GM18499 (cell line): ENCODE data around the gene ZNF282.

ENCODE experiments used
- ATAC-seq: cut with Tn5 transposase; IDR thresholded peaks from one replicate; pipeline ENCODE4 v1.9.1; 2021; ENCODE audit warnings: moderate number of reproducible peaks; ENCODE audit not compliant: insufficient read depth, unreplicated experiment

ZNF282 gene

GRCh38 chr7:149188637-149189259 is 6.6 kb upstream of the ZNF282 start:
- ATAC-seq = no peak

- ATAC-seq = no peak
These were observed 3.5 kb upstream of the ZNF282 start for GRCh38 chr7:149191851-149192250.

GRCh38 chr7:149194799-149195179 is 557 bp upstream of the ZNF282 start:
- no peak for ATAC-seq

DNA sequence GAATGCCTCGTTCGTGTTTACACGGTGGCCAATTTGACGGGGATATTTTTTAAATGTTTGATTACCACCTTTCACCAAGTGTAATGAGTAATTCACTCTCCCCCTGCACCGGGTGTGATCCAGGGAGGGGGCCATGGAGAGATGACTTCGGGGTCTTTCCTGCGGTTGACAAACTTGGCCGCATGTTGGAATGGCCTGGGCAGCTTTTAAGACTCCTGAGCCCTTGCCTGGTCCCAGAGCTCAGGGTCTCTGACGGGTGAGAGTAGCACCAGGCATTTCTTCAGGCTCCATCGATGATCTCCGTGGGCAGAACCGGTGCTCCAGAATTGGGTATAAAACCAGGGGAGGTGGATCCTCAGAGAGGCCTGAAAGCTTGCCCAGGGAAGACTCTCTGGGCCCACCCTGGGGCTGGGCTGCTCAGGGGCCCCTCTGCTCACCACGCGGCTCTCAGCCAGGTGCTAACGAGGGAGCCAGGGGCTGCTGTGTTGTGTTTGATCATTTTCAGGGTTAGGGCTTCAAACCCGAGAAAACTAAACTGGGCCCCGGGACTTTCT is 882 bp downstream of the ZNF282 start:
- no peak for ATAC-seq

DNA sequence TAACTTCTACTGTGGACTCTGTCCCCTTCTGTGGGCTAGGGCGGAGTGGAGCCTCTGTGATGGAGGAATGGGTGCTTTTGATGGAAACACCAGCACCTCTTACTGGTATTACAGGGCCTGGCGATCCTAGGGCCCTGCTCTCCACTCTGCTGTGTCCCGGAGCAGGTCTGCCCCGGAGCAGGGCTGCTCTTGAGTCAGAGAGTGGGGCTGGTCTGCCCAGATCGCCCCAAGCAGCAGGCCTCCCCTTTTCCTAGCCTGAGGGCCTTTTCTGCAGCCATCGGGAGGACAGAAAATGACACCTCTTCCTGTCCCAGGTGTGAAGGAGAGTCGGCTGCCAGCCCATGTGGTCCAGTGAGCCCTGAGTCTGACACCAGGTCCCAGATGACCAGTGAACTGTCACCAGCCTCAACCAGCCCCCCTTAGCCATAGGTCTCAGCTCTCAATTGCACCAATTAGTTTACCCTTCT is 1.4 kb downstream of the ZNF282 start:
- no peak for ATAC-seq

DNA sequence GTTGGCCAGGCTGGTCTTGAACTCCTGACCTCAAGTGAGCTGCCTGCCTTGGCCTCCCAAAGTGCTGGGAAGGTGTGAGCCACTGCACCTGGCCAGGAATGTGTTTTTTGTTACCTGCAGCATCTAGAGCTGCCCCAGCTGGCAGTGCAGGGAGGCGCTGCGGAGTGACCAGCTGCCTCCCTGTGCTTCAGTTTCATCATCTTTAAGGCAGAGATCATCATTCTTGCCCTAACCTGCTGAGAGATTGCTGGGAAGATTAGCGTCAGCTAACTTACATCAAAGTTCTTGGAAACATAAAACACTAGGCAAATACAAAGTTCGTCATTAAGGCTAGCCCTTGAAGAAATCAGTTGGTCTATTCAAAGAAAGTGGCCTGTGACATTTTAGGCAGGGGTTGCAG is 2.3 kb downstream of the ZNF282 start:
- no peak for ATAC-seq

- ATAC-seq = no peak
These were observed 2.9 kb downstream of the ZNF282 start for GRCh38 chr7:149198161-149198816.

DNA sequence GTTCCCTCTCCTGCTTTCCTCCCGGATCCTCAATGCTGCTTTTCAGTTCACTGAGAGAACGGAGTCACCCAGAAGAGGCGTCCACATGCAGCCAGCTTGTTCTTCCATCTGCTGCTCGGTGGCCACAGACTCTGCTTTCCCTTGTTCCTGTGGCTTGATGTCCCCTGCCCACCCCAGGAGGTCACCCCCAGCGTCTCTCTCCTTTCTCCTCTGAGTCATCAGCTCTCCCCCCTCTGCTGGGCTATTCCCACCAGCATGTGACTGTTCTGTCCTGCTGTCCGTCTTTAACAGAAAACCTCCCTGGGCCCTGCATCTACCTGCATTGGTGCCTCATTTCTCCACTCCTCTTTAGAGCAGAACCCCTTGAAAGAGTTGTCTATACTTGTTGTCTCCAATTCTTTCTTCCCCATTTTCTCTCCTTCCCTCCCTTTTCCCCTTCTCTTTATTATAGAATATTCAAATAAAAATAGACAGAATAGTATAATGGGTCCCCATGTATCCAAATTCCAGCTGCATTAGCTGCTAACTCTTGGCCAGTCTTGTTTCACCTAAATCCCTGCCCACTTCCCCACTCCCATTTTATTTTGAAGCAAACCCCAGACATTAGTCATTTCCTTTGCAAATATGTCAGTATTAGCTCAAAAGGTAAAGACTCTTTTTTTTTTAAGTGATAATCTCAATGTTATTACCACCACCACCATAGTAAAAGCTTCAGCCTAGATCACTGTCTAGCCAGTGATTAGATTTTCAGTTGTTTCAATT is 4.1 kb downstream of the ZNF282 start:
- ATAC-seq = no peak

DNA sequence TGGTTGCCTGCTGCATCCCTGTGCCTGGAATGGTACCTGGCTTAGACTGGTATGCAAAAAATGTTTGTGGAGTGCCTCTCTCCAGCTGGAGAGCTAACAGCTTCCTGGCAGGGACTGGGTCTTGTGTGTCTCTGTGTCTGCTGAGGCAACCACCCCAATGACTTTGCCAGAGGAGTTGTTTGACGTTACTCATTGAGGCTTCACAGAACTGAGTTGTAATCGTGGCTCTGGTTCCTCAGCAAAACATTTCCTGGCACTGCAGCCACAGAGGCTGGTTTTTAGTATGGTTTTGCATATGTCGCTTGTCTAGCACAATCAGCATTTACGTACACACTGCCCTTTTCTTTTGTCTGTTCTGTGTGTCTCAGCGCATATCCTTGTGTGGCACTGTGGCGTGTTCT is 7.5 kb downstream of the ZNF282 start:
- no peak for ATAC-seq

GRCh38 chr7:149205690-149206381 is 10.5 kb downstream of the ZNF282 start:
- ATAC-seq = no peak

DNA sequence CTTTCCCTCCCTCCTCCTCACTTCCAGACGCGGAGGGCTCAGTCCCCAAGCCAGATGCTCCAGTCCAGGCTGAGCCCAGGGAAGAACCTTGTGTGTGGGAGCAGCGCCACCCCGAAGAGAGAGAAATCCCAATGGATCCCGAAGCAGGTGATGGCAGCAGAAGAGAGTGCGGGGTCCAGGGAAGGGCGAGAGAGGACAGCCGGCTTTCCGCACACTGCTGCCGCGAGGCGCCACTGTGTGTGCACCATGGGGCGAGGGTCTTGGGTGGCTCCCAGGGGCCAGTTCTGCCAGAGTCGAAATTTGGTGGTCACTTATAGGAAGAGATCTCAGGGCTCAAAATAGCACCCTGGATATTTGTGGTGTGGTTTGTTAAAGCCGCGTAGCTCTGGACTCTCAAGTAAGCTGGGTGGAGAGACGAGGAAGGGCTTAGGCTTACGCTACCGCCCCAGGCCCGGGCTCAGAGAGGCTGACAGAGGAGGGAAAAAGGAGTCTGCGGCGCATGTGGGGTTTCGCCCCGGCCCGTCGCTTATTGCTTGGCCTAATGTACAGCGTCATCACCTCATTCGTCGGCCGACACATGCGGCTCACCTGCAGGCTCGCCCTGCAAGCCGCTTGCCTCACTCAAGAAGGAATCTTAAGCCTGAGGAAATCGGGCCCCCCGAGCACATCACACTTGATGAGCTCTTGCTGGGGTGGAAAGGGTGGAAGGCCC is 12.1 kb downstream of the ZNF282 start:
- ATAC-seq = no peak

GRCh38 chr7:149209518-149210269 is 14.3 kb downstream of the ZNF282 start:
- no peak for ATAC-seq

- ATAC-seq = no peak
These were observed 15.2 kb downstream of the ZNF282 start for GRCh38 chr7:149210551-149210950.

DNA sequence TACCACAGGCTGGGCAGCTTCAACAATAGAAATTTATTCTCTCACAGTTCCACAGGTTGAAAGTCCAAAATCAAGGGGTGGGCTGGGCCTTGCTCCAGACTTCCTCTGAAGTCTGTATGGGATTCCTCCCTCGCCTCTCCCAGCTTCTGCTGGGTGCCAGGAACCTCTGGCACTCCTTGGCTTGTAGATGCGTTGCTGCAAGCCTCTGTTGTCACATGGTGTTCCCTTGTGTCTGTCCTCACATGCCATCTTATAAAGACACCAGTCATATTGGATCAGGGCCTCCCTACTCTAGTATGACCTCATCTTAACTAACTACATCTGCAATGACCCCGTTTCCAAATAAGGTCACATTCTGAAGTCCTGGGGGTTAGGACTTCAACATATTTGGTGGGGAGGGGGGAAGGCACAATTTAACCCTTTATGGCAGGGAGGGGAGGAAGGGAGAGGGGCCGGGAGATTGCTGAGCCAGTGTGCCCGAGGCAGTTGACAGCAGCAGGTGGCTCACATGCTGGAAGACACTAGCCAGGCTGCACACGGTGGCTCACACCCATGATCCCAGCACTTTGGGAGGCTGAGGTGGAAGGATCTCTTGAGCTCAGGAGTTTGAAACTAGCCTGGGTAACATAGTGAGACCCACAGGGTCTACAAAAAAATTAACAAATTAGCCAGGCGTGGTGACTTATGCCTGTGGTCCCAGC is 18.8 kb downstream of the ZNF282 start:
- ATAC-seq = no peak

DNA sequence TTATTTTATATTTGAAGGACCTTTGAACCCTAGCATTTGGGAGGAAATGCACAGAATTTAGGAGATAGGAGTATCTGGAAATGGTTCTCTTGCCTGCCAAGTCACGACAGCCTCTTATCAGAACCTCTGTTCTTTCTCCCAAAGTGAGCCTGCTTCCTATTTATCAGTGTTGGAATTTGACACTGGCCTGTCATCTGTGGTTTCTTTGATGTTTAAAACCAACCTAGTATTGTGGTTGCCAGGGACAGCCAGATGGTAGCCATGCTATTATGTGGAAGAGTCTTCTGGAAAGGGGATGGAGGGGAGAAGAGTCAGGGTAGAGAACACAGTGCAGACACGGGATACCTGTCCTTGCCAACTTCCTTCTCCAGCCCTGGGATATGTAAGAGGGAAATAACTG is 21.1 kb downstream of the ZNF282 start:
- no peak for ATAC-seq

DNA sequence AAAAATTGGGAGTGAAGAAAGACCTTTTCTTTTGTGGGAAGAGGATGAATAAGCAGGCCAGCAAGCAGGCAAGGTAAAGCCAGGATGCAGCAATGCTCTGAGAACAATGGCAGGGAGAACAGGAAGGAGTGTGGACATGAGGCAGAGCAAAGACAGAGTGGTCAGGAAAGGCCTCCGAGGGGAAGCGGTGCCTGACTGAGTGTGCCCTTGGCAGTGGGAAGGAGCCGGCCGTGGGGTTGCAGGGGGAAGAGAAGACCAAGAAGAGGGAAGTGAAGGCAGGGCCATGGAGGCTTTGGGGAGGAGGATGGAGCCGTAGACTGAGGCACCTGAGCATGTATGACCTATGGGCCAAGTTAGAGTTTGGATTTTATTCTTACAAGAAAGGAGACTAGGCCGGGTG is 22.2 kb downstream of the ZNF282 start:
- ATAC-seq = no peak

GRCh38 chr7:149218469-149219420 is 23.4 kb downstream of the ZNF282 start:
- no peak for ATAC-seq

DNA sequence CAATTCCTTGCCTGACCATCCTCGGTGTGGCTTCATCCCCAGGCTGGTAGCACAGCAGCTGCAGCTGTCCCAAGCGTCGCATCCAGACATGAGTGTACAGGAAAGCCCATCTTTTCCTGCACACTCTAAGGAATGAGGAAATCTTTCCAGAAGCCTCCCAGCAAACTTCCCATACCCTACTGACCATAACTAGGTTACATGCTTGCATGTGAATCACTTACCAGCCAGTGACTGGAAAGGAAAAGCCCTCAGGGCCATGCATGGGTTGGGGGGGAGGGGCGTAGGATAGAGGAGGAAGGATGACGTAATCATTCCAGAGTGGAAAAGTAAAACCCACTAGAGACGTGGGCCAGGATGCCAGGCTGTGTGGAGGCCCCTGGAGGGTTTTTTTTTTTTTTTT is 25.2 kb downstream of the ZNF282 start:
- ATAC-seq = no peak
